Stimulated activated CD8-positive, alpha-beta memory T cell treated with anti-CD3 and anti-CD28 coated beads, Interleukin-7, amount 100 ng/mL, for 48 hours (primary cell): Measurements from ENCODE around the gene GMPR.
"Not testable (repeated sequence)": the region's sequence is repeated elsewhere in the genome, so short reads cannot be mapped to it uniquely, and the experiment has no call there.

Experiments
- DNase-seq, 2 donors: peaks; one replicate each; pipeline ENCODE4 v3.0.0-alpha.2; 2020; ENCODE audit warnings: low read depth in 1 of 2; ENCODE audit errors: extremely low read depth in 1 of 2

The GMPR gene

DNA sequence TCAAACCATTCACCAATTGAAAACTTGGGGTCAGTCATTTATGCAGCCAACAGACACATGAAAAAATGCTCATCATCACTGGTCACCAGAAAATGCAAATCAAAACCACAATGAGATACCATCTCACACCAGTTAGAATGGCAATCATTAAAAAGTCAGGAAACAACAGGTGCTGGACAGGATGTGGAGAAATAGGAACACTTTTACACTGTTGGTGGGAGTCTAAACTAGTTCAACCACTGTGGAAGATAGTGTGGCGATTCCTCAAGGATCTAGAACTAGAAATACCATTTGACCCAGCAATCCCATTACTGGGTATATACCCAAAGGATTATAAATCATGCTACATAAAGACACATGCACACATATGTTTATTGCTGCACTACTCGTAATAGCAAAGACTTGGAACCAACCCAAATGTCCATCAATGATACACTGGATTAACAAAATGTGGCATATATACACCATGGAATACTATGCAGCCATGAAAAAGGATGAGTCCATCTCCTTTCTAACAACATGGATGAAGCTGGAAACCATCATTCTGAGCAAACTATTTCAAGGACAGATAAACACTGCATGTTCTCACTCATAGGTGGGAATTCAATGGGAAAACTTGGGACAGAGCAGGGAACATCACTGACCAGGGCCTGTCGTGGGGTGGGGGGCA is 13.2 kb upstream of the GMPR start:
- not testable (repeated sequence) for DNase-seq

DNA sequence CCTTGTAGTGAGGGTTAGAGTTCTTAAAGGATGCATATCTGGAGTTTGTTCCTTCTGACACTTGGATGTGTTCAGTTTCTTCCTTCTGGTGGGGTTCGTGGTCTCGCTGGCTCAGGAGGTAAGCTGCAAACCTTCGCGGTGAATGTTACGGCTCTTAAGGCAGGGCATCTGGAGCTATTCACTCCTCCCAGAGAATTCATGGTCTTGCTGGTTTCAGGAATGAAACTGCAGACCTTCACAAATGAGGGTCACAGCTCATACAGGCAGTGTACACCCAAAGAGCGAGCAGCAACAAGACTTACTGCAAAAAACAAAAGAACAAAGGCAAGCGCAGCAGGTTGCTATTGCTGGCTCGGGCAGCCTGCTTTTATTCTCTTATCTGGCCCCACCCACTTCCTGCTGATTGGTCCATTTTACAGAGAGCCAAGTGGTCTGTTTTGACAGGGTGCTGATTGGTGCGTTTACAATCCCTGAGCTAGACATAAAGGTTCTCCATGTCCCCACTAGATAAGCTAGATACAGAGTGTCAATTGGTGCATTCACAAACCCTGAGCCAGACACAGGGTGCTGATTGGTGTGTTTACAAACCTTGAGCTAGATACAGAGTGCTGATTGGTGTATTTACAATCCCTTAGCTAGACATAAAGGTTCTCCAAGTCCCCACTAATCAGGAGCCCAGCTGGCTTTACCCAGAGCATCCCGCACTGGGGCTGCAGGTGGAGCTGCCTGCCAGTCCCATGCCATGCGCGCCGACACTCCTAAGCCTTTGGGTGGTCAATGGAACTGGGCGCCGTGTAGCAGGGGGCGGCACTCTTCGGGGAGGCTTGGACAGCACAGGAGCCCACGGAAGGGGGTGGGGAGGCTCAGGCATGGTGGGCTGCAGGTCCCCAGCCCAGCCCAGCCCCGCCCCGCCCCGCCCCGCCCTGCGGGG is 12.0 kb upstream of the GMPR start:
- not testable (repeated sequence) for DNase-seq

DNA sequence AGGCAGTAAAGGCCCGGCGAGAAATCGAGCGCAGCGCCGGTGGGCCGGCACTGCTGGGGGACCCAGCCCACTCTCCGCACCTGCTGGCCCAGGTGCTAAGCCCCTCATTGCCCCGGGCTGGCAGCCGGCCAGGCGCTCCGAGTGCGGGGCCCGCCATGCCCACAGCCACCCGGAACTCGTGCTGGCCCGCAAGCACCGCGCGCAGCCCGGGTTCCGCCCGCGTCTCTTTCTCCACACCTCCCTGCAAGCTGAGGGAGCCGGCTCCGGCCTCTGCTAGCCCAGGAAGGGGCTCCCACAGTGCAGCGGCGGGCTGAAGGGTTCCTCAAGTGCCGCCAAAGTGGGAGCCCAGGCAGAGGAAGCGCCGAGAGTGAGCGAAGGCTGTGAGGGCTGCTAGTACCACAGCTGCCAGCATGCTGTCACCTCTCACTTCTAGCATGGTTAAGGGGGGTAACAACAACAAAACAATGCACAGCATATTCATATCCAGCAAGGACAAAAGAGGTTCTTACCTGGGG is 11.3 kb upstream of the GMPR start:
- DNase-seq, result no peak

DNA sequence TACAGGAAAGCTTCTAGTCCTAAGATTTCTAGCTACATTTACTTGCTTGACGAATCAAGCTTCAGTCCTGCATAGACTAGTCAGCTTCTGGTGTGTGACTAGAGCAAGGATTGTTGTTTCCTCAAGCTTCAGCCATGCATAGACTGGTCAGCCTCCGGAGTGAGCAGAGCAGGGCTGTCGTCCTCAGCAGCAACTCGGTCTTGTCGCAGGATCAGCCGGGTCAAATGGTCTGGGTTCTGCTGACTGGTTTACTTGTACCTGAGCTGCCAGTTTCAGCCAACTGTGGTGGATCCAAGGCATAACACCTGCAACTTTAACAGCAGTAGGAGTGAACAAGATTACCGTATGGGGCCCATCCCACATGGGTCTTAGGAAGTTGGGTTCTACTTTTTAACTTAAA is 10.8 kb upstream of the GMPR start:
- no peak for DNase-seq

DNA sequence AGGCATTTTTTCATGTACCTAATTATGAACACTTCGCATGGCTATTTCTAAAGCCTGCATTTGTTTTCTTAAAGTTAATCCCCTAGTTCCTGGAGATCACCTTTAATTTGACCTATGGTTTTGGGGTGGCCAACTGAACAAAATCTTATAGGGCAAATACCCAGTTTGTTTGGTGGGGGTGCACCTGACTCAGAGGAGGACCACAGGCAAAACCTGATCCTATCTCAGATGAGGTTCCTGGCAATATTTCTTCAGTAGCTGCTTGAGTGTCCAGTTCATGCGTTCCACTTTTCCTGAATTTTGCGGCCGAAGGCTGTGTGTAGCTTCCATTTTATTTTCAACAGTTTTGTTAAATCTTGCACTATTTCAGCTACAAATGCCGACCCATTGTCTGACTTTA is 10.3 kb upstream of the GMPR start:
- no peak for DNase-seq

DNA sequence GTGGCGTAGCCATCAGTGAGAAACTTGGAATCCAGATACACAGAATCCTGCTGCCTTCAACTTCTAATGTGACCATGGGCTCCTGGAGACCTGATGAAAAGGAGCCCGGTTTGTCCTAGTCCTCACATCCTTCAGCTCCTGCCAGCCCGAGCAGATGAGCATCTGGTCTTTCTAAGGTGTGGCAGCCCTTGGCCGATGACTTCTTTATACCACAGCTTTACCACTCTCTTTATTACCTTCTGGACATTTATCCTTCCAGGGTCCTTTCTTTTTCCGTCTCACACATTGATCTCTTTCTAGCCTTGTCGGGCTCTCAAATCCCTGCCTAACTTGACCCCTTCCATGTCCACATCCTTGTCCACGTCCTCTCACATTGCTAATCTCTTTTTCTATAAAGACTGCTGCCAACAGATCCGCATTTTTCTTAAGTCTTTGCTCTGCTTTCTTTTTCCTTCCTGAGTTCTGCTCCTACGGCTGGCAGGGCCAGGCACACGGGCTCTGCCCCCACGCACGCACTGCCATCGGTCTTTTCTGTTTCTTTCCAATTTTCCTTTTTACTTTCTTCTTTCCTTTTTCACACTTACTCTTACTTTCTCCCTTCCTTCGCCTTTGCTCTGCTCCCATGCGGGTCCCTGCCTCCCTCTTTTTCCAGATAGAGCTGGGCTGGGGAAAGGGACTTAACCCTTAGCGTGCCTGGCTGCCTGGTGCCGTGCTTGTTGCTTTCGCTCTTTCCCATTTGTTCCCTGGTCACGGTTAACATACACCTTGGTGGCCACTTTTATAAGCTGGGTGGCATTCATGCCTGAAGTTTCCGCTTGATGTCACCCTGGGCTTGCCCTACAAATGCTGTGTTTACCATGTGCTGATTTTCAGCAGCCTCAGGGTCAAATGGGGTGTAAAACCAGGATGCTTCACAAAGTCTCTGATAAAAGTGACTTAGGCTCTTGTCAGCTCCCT is 9.4 kb upstream of the GMPR start:
- no peak for DNase-seq

DNA sequence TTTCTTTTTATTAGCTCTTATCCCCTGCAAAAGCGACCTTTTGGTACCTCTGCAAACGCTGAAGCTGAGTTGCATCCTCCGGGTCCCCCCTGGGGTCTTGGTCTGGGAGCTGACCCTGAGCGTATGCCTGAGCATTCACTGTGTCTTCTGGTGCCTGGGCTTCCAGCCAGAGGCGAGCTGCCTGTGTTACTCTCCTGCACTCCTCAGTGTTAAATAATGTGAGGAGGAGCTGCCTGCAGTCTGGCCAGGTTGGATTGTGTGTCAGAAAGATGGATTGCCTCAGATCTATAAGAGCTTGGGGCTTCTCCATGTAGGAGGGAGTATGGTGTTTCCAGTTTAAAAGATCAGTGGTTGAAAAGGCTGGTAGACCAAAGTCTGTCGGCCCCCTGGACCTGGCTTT is 8.7 kb upstream of the GMPR start:
- DNase-seq, result no peak

DNA sequence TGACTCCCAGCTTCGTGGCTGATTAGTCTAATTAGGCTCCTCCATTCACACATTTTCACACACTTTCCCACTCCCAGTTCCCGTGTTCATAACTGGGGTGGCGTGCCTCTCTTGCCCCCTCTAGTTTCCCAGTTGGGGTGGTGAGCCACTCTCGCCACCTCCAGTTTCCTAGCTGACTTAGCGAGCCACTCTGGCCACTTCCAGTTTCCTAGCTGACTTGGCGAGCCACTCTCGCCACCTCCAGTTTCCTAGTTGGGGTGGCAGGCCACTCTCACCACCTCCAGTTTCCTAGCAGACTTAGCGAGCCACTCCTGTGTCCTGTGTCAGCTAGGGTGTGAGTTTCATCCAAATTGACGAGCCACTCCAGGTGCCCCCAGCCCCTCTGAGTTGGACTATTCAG is 7.4 kb upstream of the GMPR start:
- no peak for DNase-seq

DNA sequence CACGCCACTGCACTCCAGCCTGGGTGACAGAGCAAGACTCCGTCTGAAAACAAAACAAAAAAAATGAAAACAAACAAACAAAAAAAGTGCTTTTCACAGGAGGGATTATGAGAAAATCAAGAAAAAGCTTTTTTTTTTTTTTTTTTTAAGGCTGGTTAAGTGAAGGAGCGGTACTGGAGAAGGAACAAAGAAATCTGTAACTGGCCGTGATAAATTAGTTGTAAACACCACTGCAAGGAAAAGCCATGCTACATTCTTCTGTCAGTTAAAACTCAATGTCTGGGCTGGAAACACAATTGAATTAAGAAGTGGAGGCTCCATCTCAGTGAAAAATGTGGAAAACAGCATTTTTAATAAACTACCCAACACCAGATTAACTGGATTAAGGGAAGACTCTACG is 6.3 kb upstream of the GMPR start:
- DNase-seq, result no peak

DNA sequence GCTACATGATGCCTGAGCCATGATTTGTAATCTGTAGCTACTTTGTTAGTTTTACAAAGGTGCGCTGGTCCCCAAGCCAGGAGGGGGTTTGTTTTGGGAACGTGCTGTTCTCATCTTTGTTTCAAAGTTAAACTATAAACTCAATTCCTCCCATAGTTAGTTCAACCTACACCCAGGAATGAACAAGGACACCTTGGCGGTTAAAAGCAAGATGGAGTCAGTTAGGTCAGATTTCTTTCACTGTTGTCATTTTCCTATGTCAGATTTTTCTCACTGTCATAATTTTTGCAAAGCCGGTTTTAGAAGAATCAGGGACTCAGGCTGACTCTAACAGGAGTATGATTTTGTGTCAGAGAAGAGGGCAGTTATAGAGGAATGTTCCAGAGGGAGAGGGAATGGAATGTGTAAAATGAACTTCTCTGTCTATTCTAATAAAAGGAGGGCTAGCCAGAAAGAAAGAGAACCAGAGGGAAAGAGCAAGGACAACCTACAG is 2.3 kb upstream of the GMPR start:
- DNase-seq, result no peak

DNA sequence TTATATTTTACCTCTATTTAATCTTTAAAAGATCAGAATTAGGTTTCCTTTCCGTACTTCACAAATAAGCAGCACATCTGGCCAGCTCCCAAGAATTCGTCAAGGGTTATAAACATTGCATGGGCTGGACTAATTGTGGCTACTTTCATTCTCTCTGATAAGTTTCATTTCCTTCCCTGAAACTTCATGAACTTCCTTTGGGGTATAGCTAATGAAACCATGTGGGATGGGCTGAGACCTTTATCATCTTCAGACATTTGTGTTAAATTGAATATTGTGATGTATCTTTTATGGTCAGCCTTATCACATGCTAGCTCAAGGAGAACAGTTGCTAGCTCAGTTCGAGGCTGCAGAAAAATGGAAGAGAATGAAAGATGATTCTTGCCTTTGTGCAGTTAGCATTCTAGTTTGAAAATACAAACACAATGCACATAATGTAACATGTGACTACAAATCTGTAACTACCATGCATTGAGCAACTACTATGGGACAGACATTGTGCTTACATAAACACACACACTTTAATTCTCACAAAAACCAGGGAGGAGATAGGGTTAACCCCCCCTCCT is 1.7 kb upstream of the GMPR start:
- DNase-seq, result no peak

DNA sequence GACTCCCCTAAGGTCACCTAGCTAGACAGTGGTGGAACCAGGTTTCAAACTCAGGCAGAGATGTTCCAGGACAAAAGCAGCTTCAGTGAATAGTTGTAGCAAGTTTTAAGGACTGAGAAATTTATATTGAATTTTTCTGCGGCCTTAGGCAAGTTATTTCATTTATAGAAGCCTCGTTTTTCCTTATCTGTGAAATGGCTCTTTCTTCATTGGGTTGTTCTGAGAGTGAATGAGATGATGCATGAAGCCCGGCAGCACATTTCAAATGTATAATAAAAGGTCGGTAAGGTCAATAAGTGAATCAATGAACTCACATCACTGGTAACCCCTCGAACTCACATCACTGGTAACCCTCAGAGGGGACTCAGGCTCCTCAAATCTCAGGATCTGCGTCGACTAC is 1.1 kb upstream of the GMPR start:
- no peak for DNase-seq

DNA sequence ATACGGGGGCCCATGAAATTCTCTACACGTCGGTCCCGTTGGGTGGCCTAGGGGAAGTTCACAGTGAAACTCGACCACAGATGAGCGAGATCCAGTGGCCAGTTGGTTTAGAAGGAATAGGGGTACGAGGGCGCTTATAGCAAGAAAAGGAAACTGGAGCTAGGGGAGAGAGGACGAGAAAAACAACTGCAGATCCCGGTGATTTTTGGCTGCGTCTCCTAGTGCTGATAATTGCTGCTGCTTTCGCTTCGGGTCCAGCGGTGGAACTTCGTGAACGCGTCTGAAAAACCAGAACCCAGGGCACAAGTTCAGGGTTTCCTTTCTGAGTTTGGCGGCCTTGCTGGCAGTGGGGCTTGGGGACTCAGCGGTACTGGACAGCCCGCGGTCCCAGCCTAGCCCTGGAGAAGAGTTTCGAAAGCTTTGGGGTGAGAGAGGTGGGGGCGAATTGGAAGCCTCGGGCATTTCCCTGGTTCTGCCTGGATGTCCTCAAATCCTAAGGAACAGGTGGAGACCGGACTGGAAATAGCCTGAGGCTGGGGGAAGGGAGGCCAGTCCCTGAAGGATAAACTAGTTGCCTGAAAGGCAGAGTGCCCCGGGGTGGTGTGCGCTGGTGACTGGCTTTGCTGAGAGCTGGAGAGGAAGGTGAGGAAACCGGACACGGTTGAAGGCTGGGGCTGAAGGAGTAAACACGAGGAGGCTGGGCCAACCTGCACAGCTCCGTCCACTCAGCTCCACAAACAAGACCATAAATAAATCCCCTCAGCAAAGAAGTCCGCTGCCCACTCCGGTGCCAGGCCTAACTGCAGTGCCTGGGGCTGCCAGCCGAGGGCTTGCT is 793 bp downstream of the GMPR start:
- DNase-seq, result no peak

DNA sequence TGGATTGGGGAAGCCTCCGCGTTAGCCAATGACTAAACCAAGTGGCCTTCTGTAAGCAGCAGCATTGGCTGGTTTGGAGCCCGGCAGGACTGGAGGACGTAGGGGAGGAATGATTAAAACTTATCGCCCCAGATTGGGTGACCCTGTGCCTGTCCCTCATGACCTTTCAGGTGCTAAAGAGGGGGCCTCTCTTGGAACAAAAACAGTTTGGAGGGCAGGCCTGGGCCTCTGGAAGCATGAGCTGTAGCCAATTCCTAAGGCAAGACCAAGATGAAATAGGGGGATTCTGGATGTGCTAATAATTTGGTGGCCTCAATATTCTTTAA is 1.4 kb downstream of the GMPR start:
- DNase-seq, result no peak

DNA sequence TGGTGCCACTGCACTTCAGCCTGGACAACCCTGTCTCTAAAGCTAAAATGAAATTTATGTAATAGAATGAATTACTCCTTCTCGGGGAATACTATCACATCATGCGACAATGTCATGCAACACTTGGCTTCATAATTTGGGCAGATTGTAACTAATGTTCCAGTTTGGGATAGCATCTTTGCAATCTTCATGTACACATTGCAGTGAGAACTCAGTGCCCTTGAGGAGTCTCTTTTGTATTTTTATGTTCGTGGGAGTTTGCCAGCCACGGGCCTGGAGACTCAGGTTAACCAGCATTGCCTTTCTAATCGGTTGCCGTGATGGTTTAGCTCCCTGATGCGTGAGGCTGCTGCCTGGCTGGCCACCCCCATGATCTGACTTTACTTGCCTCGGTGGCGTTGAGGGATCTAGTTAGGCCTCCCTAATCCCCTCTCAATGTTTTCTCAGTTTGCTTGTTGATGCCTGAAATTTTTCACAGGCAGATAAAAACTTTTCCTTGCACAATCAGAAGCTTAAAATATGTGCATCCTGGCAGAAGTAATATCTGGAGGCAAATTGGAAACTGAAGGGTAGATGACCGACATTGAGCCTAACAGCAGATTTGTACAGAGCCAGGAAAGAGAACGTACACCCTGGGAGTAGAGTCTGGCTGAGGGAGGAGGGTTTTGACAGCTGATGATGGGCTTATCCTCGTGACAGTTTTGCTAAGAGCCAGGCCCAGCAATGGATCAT is 2.4 kb downstream of the GMPR start:
- DNase-seq, result no peak

DNA sequence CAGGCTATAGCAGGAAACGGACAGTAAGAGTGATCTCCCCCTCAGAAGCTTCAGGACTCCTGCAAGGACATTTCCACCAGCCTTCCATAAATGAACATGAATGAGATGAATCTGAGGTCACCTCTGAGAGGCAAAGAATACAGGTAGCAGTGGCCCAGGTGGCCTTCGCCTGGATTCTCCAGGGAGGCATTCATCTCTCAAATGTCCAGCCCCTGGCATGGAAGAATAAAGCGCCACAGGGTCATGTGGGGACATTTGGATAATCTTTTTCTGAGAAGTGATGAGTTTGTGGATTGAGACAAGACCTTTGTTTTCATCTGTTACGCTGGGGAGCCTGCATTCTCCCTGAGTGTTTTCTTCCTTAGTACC is 2.9 kb downstream of the GMPR start:
- no peak for DNase-seq

DNA sequence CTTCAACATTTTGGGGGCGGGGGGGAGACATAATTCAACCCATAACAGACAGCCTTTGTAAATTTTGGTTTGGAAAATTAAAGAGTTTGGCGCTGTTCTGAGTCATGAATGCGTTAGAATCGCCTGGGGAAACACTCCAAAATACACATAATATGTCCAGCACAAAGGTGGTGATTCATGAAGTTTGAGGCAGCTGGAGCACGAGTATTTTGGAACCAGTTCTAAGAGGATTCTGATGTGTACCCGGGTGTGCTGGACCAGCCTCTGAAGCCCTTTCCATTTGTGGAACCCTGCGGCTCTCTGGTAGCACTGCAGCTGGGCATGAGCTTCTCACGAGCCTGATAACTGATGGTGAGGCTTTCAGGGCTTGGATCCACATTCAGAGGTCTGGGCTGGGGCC is 4.7 kb downstream of the GMPR start:
- no peak for DNase-seq

DNA sequence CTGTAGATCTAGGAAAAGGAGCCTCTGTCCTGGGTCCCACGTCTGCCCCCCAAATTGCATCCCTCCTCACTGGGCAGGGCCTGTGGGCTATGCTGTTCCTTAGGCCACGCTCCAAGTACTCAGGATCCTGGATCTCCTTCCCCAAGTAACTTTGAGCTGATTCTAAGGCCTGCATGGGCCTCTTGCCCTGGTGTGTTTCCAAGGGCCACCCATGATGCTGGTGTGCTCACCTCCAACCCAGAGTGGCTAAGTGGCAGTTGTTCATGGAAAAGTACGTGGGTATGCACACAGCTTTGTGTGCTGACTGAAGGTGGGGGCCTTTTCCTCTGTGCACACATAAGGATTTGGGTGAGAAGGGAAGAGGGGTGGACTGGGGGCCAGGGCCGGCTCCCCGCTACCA is 5.3 kb downstream of the GMPR start:
- DNase-seq, result no peak

DNA sequence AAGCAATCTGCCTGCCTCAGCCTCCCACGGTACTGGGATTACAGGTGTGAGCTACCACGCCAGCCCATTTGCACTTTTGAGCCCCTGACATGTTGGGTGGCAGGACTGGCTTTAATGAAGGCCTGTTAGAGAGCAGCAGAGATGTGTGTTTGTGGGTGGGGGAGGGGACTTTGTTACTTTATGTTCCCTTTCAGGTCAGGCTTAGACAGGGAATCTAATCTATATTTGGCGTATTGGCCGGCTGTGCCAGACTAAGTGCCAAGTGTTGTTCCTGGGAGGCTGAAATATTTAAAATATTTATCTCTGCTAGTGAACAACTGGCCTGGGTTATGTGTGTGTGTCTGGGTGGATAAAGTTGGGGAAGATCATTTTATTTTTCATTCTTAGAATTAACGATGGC is 6.1 kb downstream of the GMPR start:
- DNase-seq, result no peak
